ENCODE measurements around the gene BMI1. TPM values are rescaled to one million over a fixed set of nuclear protein-coding genes. Genes with fewer than 3 reads are reported as not detected.

The BMI1 gene
- total RNA-seq, 1 experiment from 2014 or later = 81.1 TPM

- TF ChIP-seq MAX (IDR thresholded peaks at IDR 0.05) = no peak
Measured at GRCh38 chr10:22303461-22303860, 17.4 kb upstream of the BMI1 start (continued).

- RAD21 ChIA-PET (ENCODE audit: low non-redundant PET in 1 of 2, low total read pairs in 2 of 2, uncharacterized antibody in 2 of 2, unreplicated experiment in 2 of 2) = no interaction called here
- Histone ChIP-seq H4K20me1 (ENCODE audit: insufficient read depth) (no peaks in the 10 kb centered on the region), H3K9me3 (ENCODE audit: control insufficient read depth in 1 of 2, insufficient read depth in 1 of 2, low read depth in 1 of 2, low read length in 2 of 2) (no peaks in the 10 kb centered on the region), H3K27ac (ENCODE audit: low read depth, low read length) (no peak overlapping the region), H3K36me3 (ENCODE audit: control insufficient read depth in 1 of 2, insufficient read depth in 2 of 2, low read length in 2 of 2) (no peaks in the 10 kb centered on the region), H3K79me2 (ENCODE audit: insufficient read depth, low read length) (no peaks in the 10 kb centered on the region), H3K4me1 (ENCODE audit: control insufficient read depth in 1 of 2, insufficient read depth in 2 of 2, low read length in 2 of 2) (peaks cover 0 to 6% of the 10 kb centered on the region in 2 experiments; a peak in 2 of 4 replicates), H3K27me3 (ENCODE audit: insufficient read depth, low read length) (no peaks in the 10 kb centered on the region), H3K4me3 (replicated peaks in 1 of 2; ENCODE audit: low read depth in 1 of 2, low read length in 2 of 2) (no peak overlapping the region), H2AFZ (ENCODE audit: low read depth, low read length, poor library complexity, severe bottlenecking) (no peak overlapping the region), H3K4me2 (ENCODE audit: low read length) (no peak overlapping the region), H3K9ac (ENCODE audit: low read length) (no peak overlapping the region), H3K9me2 (ENCODE audit: insufficient read depth) (no peaks in the 10 kb centered on the region)
- CTCF ChIA-PET = no interaction called here
- intact Hi-C loops (cut with micrococcal nuclease) = no loop called here
- no TSS peak for BruUV-seq (replicated peaks)
- TF ChIP-seq SP1 (IDR thresholded peaks at IDR 0.05; ENCODE audit: low read depth) (no peak), ZFX (IDR thresholded peaks at IDR 0.05) (no peak), POLR2AphosphoS5 (IDR thresholded peaks at IDR 0.05; ENCODE audit: low read depth, low read length) (no peak), RAD21 (IDR thresholded peaks at IDR 0.05; ENCODE audit: low read depth) (no peak)
- DNase-seq (ENCODE audit: low read depth, low spot score) (no peak), ATAC-seq (no peak)
- POLR2A ChIA-PET = no interaction called here
Measured at GRCh38 chr10:22305721-22306120, 15.2 kb upstream of the BMI1 start.

- no TSS peak for BruUV-seq (replicated peaks)
- DNase-seq (ENCODE audit: low read depth, low spot score) = no peak
- Histone ChIP-seq H3K9me3 (ENCODE audit: control insufficient read depth in 1 of 2, insufficient read depth in 1 of 2, low read depth in 1 of 2, low read length in 2 of 2) (no peaks in the 10 kb centered on the region), H3K27ac (ENCODE audit: low read depth, low read length) (no peak overlapping the region), H3K4me3 (replicated peaks in 1 of 2; ENCODE audit: low read depth in 1 of 2, low read length in 2 of 2) (no peak overlapping the region), H3K9me2 (ENCODE audit: insufficient read depth) (no peaks in the 10 kb centered on the region), H3K79me2 (ENCODE audit: insufficient read depth, low read length) (no peaks in the 10 kb centered on the region), H3K27me3 (ENCODE audit: insufficient read depth, low read length) (no peaks in the 10 kb centered on the region), H3K9ac (ENCODE audit: low read length) (no peak overlapping the region), H3K4me1 (ENCODE audit: control insufficient read depth in 1 of 2, insufficient read depth in 2 of 2, low read length in 2 of 2) (peaks cover 0 to 6% of the 10 kb centered on the region in 2 experiments; a peak in 2 of 4 replicates), H2AFZ (ENCODE audit: low read depth, low read length, poor library complexity, severe bottlenecking) (peak overlapping the region; percentile 90), H3K4me2 (ENCODE audit: low read length) (no peak overlapping the region), H3K36me3 (ENCODE audit: control insufficient read depth in 1 of 2, insufficient read depth in 2 of 2, low read length in 2 of 2) (no peaks in the 10 kb centered on the region), H4K20me1 (ENCODE audit: insufficient read depth) (no peaks in the 10 kb centered on the region)
- ChIA-PET POLR2A (no interaction called here), CTCF (no interaction called here), RAD21 (ENCODE audit: low non-redundant PET in 1 of 2, low total read pairs in 2 of 2, uncharacterized antibody in 2 of 2, unreplicated experiment in 2 of 2) (no interaction called here)
- intact Hi-C loops (cut with micrococcal nuclease) = no loop called here
- TF ChIP-seq CBX3 (IDR thresholded peaks at IDR 0.05; ENCODE audit: low read depth) (no peak), EZH2phosphoT487 (IDR thresholded peaks at IDR 0.05; ENCODE audit: borderline replicate concordance) (no peak), MAX (IDR thresholded peaks at IDR 0.05) (no peak)
- no peak for ATAC-seq
Measured at GRCh38 chr10:22308390-22308789, 12.5 kb upstream of the BMI1 start.
